HepG2 (cell line): Measurements from ENCODE around the gene TXNIP. TPM values are rescaled to one million over a fixed set of nuclear protein-coding genes. Genes with fewer than 3 reads are reported as not detected.
A peak's percentile ranks its signal among the peaks of the same experiment; 100 is the strongest.

Source experiments
- ATF7 ChIP-seq, 2 experiments: fragments of 450-650 bp in 1 of 2; sonication (generic) in 1 of 2; formaldehyde crosslinking in 1 of 2; IDR thresholded peaks; 2 replicates each; pipeline versions ENCODE4 v1.4.0 to v1.6.1; 2016 to 2020; ENCODE audit warnings: antibody characterized with exemption in 1 of 2, mild to moderate bottlenecking in 1 of 2, missing genetic modification reagents in 1 of 2
- CREM ChIP-seq, 2 experiments: sonication (generic) in 1 of 2; formaldehyde crosslinking in 1 of 2; IDR thresholded peaks; 2 replicates each; pipeline versions ENCODE4 v1.4.0 to v1.6.1; 2016 to 2020; ENCODE audit warnings: antibody characterized with exemption in 1 of 2, mild to moderate bottlenecking in 1 of 2, missing genetic modification reagents in 1 of 2
- FOXM1 ChIP-seq: sonication (generic); formaldehyde crosslinking; IDR thresholded peaks from 2 replicates; pipeline ENCODE4 v1.5.0; 2020; ENCODE audit warnings: missing genetic modification reagents
- HDAC2 ChIP-seq: sonication (generic); formaldehyde crosslinking; IDR thresholded peaks from 2 replicates; pipeline ENCODE4 v1.4.0; 2020; ENCODE audit warnings: missing genetic modification reagents
- HES4 ChIP-seq: sonication (generic); formaldehyde crosslinking; IDR thresholded peaks from 2 replicates; pipeline ENCODE4 v1.9.0; 2021; ENCODE audit warnings: mild to moderate bottlenecking, missing genetic modification reagents, borderline replicate concordance
- HMGXB3 ChIP-seq: sonication (generic); formaldehyde crosslinking; IDR thresholded peaks from 2 replicates; pipeline ENCODE4 v1.4.0; 2020; ENCODE audit warnings: missing genetic modification reagents, borderline replicate concordance
- IKZF4 ChIP-seq: sonication (generic); formaldehyde crosslinking; IDR thresholded peaks from 2 replicates; pipeline ENCODE4 v1.5.1; 2020; ENCODE audit warnings: borderline replicate concordance, mild to moderate bottlenecking, low read depth, missing genetic modification reagents; ENCODE audit errors: not compliant biosample characterization
- MAFF ChIP-seq: IDR thresholded peaks from 2 replicates; pipeline ENCODE4 v1.6.1; 2011; ENCODE audit warnings: low read depth, low read length, improper control_type of control experiment
- NR2C2 ChIP-seq: sonication (generic); formaldehyde crosslinking; IDR thresholded peaks from 2 replicates; pipeline ENCODE4 v1.4.0; 2020; ENCODE audit warnings: missing genetic modification reagents, mild to moderate bottlenecking, moderate library complexity, borderline replicate concordance
- PRDM10 ChIP-seq: sonication (generic); formaldehyde crosslinking; IDR thresholded peaks from 2 replicates; pipeline ENCODE4 v1.4.0; 2020; ENCODE audit warnings: low read depth, missing genetic modification reagents
- REXO4 ChIP-seq: sonication (generic); formaldehyde crosslinking; IDR thresholded peaks from 2 replicates; pipeline ENCODE4 v1.8.0; 2022; ENCODE audit warnings: missing genetic modification reagents, mild to moderate bottlenecking, borderline replicate concordance
- TAF1 ChIP-seq: sonication (generic); formaldehyde crosslinking; IDR thresholded peaks from 2 replicates; pipeline ENCODE4 v1.4.0; 2020; ENCODE audit warnings: missing genetic modification reagents
- TCF12 ChIP-seq, 2 experiments: fragments of 450-650 bp in 1 of 2; sonication (generic) in 1 of 2; formaldehyde crosslinking in 1 of 2; IDR thresholded peaks; 2 replicates each; pipeline versions ENCODE4 v1.6.1 to v1.8.0; 2017 to 2022; ENCODE audit warnings: antibody characterized with exemption in 1 of 2, mild to moderate bottlenecking in 1 of 2, missing genetic modification reagents in 1 of 2, moderate library complexity in 1 of 2
- TRIM24 ChIP-seq: sonication (generic); formaldehyde crosslinking; IDR thresholded peaks from 2 replicates; pipeline ENCODE4 v1.8.0; 2022; ENCODE audit warnings: mild to moderate bottlenecking, missing genetic modification reagents
- ZNF362 ChIP-seq: sonication (generic); formaldehyde crosslinking; IDR thresholded peaks from 2 replicates; pipeline ENCODE4 v1.4.0; 2020; ENCODE audit warnings: missing genetic modification reagents, mild to moderate bottlenecking, borderline replicate concordance
- ZNF614 ChIP-seq: IDR thresholded peaks from 2 replicates; pipeline ENCODE4 v1.6.1; 2018; ENCODE audit warnings: missing biosample characterization, missing genetic modification reagents, inconsistent platforms, borderline replicate concordance
- polyA plus RNA-seq, 8 experiments: library from polyadenylated mRNA; depleted of rRNA in 3 of 8; stranded (reverse) in 7 of 8; unstranded in 1 of 8; fragments of >200 nt; fragmentation: Illumina TruSeq in 4 of 8; extraction: Trizol in 4 of 8; gene quantifications; 2 replicates each; pipeline versions ENCODE4 v1.2.1 to v1.2.3, GENCODE V29; 2011 to 2016; ENCODE audit warnings: low read depth in 4 of 8, missing spikeins in 1 of 8, mixed read lengths in 1 of 8; ENCODE audit not compliant: insufficient read depth in 1 of 8
- total RNA-seq, 5 experiments: library from RNA; depleted of rRNA; stranded (reverse); fragments of >200 nt; fragmentation: Illumina TruSeq; extraction: Trizol; gene quantifications; 2 replicates each; pipeline ENCODE4 v1.2.3, GENCODE V29; 2016; ENCODE audit warnings: low read depth in 1 of 5
- TF ChIP-seq, protein P1 (sequence below): sonication (generic); formaldehyde crosslinking; IDR thresholded peaks from 2 replicates; pipeline ENCODE4 v1.8.1; 2023; ENCODE audit warnings: mild to moderate bottlenecking, moderate library complexity, missing genetic modification reagents

TXNIP gene
- total and polyA plus RNA-seq, 2 of the 13 experiments (the other 11 are each of a cell fraction or from before 2014, with no cell fraction given): 24.4 to 237 TPM

DNA sequence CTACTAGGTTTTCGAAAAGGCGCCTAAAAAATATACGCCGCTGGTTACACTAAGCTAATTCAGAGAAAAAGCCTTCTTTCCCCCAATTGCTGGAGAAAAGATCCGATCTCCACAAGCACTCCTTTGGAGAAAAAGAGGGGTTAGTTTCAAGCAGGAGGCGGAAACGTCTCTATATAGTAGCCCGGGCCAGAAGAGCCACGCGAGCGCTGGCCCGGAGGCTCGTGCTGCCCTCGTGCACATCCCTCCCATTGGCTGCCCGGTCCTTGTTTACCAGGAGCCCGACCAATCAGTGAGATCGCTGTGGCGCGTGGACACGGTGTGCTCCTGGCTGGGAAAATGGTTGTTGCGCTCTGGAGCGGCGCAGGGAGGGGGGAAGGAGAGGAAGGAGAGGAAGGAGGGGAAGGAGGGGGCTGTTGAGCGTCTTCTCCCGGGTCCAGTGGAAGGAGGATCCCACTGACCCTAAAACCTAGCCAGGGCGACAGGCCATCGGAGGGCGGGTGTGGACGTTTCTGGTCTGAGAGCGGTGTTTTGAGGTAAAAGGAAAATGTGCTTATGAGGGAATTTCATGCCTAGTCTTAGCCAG is at the start of gene TXNIP (continued):
- peak; percentile 69; the same call in 1 of the 2 replicates for TF ChIP-seq HMGXB3 (CRISPR knock-in tag)
- peak; percentile 77 for TF ChIP-seq CREM (IDR thresholded peaks at IDR 0.05)
- TF ChIP-seq CREM (CRISPR knock-in tag; IDR thresholded peaks at IDR 0.05): no peak
- peak; percentile 46; the same call in 1 of the 2 replicates for TF ChIP-seq NR2C2
- no peak for TF ChIP-seq PRDM10
- TF ChIP-seq FOXM1 (CRISPR knock-in tag): no peak
- peak; percentile 61 for TF ChIP-seq TAF1
- TF ChIP-seq, protein P1, sequence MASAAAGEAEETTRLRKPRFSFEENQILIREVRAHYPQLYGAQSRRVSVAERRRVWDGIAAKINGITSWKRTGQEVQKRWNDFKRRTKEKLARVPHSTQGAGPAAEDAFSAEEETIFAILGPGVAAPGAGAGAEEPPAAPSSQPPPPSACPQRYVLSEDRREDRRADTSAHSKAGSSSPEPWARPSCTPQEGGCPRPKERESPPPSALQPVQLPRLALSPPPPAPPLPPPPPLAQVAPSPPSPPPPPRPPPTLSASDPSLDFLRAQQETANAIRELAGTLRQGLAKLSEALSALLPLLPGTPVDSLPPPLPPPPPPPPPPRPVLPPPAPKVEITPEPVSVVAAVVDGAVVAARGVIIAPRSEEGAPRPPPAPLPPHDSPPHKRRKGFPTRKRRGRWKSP: peak; percentile 90
- peak; percentile 79; the same call in 1 of the 2 replicates for TF ChIP-seq ZNF362 (CRISPR knock-in tag)
- TF ChIP-seq HES4 (CRISPR knock-in tag): peak; percentile 80; the same call in 1 of the 2 replicates
- no peak for TF ChIP-seq REXO4 (CRISPR knock-in tag)
- TF ChIP-seq TCF12 (IDR thresholded peaks at IDR 0.05): no peak
- peak; percentile 79; the same call in 1 of the 2 replicates for TF ChIP-seq TCF12 (CRISPR knock-in tag; IDR thresholded peaks at IDR 0.05)
- peak; percentile 81 for TF ChIP-seq TRIM24 (CRISPR knock-in tag)
- peak; percentile 69 for TF ChIP-seq HDAC2
- TF ChIP-seq ZNF614: peak; percentile 21
- TF ChIP-seq IKZF4: no peak
- TF ChIP-seq ATF7 (IDR thresholded peaks at IDR 0.05): no peak
- TF ChIP-seq ATF7 (CRISPR knock-in tag; IDR thresholded peaks at IDR 0.05): peak; percentile 73; the same call in 1 of the 2 replicates
- 0 out of 2 replicates have a peak, but pooled peaks have one; percentile 17 for TF ChIP-seq MAFF
